HG03521 (cell line): ENCODE data around the gene SLC9A3.

Experiments used
- ATAC-seq: cut with Tn5 transposase; IDR thresholded peaks from one replicate; pipeline ENCODE4 v1.9.1; 2021; ENCODE audit warnings: mild to moderate bottlenecking, moderate library complexity; ENCODE audit not compliant: unreplicated experiment

The SLC9A3 gene

DNA sequence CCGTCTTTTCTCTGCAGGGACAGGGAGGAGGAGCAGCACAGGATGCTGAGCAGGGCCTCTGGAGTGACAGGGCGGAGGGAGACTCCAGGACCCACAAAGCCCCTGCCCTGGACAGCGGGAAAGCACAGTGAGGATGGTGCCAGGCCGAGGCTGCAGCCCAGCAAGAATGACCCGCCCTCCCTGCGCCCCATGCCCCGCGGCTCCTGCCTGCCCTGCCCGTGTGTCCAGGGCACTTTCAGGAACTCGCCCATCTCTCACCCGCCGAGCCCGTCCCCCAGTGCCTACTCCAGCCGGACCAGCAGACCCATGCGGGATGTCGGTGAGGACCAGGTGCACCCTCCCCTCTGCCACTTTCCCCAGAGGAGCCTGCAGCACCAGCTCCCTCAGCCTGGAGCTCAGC is 90.4 kb downstream of the SLC9A3 start:
- no peak for ATAC-seq

- no peak for ATAC-seq
Measured at GRCh38 chr5:432928-433791, 91.1 kb downstream of the SLC9A3 start.

DNA sequence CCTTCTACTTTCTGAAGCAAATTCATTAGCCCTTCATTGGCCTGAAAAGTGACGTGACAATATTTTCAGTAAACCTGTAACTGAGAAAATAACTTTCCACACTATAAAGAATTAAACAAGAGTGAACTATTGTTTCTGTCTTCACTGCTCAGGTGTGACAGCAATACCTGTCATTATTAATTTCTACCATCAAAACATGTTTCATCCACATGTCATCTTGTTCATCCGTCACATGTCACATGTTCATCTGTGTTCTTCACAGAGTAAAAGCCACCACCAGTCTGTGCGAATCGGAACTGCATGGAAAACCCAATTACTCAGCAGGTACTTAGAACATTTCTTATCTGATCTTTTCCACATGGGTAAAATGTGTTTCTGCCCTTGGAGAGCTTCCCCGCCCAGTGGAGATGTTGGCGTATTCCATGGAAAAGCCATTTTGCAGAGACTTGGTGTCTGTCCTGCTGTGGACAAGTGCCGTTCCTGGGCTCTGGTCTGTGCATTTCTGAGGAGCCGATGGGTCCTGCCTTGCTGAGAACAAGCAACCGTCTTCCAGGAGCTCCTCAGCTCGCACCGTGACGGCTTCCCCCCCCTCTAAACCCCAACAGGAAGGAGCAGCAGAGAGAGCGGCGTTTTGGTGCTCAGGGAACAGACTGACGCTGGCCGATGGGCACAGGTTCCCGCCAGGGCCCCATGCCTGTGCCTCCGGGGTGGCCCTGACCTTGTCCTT is 91.9 kb downstream of the SLC9A3 start:
- ATAC-seq = no peak

DNA sequence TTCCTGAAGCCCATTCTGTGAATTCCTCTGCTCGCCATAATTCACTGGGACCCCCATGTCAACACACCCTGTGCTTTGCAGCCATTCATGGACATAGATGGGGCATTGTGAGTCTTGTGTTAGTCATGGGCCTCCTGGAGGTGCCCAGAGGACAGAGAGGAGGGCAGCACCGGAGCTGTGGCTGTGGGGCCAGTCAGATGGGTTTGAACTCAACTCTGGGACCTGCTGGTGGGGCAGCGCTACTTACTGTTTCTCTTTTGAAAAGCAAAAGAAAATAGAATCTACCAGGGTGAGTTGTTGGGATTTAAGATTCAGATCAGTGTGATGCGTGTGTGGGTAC is 92.6 kb downstream of the SLC9A3 start:
- no peak for ATAC-seq

DNA sequence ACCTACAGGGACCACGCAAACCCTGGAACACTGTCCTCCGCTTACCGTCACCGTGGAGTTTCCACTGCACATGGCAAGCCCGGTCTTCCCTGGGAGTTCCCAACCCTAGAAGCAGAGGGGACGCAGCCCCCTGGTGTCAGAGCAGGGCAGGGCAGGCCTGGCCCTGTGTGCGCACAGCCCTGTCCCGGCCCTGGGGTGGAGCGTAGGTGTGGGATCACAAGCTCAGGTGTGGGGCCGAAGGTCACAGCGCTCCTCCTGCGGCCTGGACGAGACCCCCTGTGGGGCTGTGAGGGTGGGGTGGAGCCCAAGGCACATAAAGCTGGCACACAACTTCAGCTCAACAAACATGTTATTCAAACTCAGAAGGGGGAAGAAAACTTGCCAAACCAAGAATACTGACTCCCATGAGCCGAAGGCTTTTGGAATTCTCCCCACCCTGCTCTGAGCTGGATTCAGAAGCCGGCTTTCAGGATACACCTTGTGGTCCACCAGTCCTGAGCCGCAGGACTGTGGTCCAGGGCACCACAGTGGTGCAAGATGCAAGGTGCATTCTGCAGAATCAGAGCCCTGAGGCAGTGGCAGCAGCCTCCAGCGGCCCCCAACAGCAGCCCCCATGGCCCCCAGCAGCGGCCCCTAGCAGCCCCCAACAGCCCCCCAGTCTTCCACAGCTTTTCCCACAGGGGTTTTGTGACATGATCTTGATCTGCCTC is 93.1 kb downstream of the SLC9A3 start:
- peak; percentile 76 for ATAC-seq

GRCh38 chr5:430214-430925 is 93.9 kb downstream of the SLC9A3 start:
- ATAC-seq = no peak

- ATAC-seq = no peak
Measured at GRCh38 chr5:429453-430188, 94.6 kb downstream of the SLC9A3 start.

DNA sequence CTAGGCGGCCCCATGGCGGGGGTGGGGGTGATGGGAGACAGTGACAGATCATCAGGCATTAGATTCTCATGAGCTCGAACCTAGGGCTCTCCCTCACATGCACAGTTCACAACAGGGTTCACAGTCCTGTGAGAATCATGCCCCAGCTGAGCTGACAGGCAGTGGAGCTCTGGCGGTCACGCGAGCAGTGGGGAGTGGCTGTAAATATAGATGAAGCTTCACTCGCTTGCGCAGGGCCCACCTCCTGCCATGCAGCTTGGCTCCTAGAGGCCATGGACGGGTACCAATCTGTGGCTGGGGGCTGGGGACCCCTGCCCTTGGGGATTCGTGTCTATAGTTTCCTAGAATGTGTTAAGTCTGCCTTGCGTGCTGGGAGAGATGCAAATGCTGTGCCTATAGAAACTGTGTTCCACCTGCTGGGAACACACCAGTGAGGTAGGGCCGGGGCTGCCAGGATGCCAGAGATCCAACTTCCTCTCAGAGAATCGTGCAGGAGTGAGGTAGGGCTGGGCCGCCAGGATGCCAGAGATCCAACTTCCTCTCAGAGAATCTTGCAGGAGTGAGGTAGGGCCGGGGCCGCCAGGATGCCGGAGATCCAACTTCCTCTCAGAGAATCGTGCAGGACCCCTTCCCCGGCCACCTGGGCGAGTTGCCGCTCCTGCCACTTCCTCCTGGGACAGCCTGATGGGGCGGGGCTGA is 95.3 kb downstream of the SLC9A3 start:
- ATAC-seq = no peak

GRCh38 chr5:428219-428618 is 96.0 kb downstream of the SLC9A3 start:
- ATAC-seq = no peak

DNA sequence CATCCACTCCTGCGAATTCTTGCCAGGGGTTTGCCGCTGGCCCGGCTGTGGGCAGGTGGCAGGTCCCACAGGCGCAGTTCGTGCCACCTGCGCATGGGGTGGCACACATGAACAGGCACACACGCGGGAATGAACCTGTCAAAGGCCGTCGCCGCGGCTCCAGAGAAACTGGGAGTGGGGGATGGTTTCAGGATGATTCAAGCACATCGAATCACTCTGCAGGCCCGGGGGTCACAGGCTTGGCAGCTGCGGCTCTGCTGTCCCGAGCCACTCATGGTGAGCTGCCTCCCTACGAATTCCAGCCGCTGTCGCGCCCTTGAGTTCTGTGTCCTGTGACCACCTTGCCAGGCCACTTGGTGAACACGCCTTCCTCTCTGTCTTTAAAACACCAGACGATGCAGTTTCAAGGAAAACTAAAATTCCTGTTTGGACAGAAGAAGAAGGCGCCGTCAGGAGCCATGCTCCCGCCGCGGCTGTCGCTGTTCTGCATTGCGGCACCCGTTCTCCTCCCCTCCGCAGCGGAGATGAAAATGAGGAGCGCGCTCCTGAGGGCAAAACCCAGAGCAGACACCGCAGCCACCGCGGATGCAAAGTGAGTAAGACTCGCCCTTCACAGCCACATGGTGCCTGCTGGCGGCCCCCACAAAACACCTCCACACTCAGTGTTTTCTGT is 96.7 kb downstream of the SLC9A3 start:
- ATAC-seq = no peak

- no peak for ATAC-seq
Measured at GRCh38 chr5:426392-426976, 97.8 kb downstream of the SLC9A3 start.

DNA sequence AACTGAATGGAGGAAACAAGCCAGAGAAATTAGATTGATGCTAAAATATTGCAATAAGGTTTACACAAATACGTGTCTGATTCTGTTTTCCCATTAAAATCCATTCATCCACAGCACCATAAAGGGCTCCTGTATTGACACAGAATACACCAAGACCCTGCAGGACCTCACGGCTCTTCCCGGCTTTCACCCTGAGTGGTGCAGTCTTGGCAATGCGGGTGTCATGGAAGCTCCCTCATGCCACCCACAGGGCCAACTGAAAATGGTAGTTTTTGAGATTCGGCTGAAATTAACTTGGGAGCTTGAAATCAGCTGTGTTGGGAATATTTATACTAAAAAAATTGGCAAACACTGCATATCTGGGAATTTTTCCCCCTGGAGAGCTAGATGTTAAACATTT is 98.5 kb downstream of the SLC9A3 start:
- ATAC-seq = no peak

GRCh38 chr5:424301-425110 is 99.7 kb downstream of the SLC9A3 start:
- ATAC-seq = peak; percentile 77

DNA sequence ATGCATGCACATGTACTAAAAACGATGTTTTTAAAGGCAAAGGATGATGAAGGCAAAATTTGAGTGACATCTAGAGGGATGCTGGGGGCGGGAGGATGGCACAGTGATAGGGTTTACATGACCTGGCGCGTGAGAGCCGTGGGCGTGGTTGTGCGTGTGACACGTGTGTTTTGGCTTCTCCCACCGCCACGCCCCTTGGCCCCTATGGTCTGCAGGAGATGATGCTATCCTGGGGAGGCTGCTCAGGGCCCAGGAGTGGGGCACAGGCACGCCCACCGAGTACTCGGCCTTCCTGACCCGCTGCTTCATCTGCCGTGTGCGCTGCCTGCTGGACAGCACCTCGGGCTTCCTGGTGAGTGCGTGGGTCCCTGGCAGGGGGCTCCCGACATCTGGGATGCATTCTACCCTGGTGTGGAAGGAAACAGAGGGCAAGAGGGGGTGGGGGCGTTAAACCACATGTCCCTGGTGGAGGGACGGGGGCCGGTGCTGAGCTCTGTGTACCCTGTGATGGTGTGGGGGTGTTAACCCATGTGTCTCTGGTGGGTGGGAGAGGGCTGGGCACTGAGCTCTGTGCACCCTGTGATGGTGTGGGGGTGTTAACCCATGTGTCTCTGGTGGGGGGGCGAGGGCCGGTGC is 100.5 kb downstream of the SLC9A3 start:
- no peak for ATAC-seq

GRCh38 chr5:423233-423565 is 101.0 kb downstream of the SLC9A3 start:
- ATAC-seq = no peak

DNA sequence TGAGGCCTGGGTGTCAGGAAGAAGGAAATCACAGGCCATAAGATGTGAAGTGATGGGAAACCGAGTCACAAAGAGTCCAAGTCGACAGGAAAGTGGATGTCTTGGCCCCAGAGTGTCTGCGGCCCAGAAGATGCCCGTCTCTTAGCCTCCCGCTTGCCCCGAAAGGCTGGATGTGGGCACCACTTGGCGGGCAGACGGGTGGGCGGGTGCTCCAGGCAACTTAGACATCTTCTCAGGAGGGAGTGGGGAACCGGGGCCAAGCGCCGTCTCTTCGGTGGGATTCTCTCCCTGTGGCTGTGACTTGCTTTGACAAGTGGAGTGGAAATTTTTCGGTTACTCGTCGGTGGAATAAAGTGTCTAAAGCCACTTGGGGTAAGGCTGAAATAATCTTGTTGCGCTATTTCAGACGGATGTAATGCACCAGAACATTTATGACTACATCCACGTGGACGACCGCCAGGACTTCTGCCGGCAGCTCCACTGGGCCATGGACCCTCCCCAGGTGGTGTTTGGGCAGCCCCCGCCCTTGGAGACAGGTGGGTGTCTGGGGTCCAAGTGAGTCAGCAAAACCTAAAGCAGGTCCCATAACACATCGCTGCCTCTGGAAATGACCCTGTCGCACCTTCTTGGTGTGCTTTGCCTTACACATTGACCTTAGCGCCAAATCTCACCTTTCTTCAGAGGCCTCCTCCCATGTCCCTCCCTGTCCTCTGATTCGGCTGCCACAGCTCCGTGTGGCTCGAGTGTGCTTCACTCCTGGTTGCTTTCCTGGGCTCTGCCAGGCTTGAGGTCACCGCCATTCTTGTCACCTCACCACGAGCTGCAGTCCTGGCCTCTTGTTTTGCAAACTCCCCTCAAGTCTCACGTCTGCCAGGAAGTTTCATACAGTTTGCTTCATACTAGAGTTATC is 101.7 kb downstream of the SLC9A3 start:
- ATAC-seq = no peak

DNA sequence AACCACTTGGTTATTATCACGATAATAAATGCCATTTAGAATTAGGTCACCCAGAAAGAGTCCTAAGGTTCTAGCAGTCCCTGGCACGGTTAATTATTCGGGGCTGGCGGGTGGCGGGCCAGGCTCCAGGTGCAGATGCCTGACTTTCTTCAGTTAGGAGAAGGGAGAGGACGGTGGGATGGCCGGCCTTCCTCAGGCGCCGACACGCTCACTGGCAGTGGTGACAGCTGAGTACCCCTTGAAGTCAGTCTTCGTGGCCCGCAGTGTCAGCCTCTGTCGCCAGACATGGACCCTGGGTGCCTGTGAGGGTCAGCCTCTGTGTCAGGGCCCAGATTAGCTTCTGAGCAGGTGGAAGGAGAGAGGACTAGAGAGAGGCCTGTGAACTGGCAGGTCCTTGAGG is 102.3 kb downstream of the SLC9A3 start:
- no peak for ATAC-seq
